ENCODE results near the gene AIF1. TPM values are rescaled to one million over a fixed set of nuclear protein-coding genes. Genes with fewer than 3 reads are reported as not detected.

AIF1 gene
- total RNA-seq: not detected in 2 replicates

DNA sequence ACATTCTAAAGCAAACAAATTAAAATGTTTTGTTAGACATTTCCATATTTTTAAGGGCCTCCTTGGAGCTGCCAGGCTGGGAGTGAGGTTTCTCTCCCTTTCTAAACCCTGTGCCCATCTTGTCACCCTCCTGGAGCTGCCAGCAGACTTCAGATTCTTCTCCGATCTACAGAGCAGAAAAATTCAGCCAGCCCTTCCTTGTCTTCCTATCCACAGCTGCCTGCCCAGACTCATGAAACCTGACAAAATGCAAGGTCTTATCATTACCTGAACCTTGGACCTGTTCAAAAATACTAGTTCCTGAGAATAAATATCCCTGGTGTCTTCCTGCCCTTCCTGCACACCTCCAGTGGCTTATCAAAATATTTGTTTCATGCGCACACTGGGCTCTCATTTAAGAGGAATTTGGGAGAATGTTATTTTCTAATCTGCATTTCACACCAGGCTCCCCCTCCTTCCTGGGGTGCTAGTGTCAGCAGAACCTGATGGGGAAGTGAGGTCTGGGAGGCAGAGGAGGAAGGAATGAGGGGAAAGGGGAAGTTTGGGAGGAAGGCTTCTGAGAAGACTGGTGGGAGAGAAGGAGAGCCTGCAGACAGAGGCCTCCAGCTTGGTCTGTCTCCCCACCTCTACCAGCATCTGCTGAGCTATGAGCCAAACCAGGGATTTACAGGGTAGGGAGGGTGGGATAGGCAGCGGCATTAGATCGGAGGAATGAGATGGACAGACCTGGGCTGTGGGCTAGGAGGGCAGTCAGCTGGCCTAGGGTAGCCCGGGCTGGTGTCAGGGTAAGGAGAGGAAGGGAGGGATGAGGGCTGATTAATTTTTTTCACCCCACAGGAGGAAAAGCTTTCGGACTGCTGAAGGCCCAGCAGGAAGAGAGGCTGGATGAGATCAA is at the start of gene AIF1:
TSS of gene AIF1 (plus strand) at position 551 of the 895 bp plus-strand sequence. CDS start at position 647, 96 bp downstream.

GRCh38 chr6:31572041-31572911 is 42.8 kb upstream of the AIF1 start, which contains the start of gene LTA:
TSS of gene LTA (plus strand) at chr6:31572289. CDS start at chr6:31572743, 454 bp downstream.

DNA sequence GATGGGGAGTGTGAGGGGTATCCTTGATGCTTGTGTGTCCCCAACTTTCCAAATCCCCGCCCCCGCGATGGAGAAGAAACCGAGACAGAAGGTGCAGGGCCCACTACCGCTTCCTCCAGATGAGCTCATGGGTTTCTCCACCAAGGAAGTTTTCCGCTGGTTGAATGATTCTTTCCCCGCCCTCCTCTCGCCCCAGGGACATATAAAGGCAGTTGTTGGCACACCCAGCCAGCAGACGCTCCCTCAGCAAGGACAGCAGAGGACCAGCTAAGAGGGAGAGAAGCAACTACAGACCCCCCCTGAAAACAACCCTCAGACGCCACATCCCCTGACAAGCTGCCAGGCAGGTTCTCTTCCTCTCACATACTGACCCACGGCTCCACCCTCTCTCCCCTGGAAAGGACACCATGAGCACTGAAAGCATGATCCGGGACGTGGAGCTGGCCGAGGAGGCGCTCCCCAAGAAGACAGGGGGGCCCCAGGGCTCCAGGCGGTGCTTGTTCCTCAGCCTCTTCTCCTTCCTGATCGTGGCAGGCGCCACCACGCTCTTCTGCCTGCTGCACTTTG is 39.6 kb upstream of the AIF1 start, which contains the start of gene TNF:
TSS of gene TNF (plus strand) at position 231 of the 567 bp plus-strand sequence. CDS start at position 408, 177 bp downstream.

GRCh38 chr6:31582230-31582643 is 32.8 kb upstream of the AIF1 start, which contains the start of gene LTB:
TSS of gene LTB (minus strand) at chr6:31582424. CDS start at chr6:31582417, 7 bp downstream.

GRCh38 chr6:31586008-31586407 is 29.0 kb upstream of the AIF1 start, which contains the start of gene LST1:
TSS of gene LST1 (plus strand) at chr6:31586277. CDS start at chr6:31587300, 1,023 bp downstream.

GRCh38 chr6:31620586-31621319 is 5.7 kb downstream of the AIF1 start, which contains the start of gene PRRC2A:
TSS of gene PRRC2A (plus strand) at chr6:31620715. CDS start at chr6:31622790, 2,075 bp downstream.

DNA sequence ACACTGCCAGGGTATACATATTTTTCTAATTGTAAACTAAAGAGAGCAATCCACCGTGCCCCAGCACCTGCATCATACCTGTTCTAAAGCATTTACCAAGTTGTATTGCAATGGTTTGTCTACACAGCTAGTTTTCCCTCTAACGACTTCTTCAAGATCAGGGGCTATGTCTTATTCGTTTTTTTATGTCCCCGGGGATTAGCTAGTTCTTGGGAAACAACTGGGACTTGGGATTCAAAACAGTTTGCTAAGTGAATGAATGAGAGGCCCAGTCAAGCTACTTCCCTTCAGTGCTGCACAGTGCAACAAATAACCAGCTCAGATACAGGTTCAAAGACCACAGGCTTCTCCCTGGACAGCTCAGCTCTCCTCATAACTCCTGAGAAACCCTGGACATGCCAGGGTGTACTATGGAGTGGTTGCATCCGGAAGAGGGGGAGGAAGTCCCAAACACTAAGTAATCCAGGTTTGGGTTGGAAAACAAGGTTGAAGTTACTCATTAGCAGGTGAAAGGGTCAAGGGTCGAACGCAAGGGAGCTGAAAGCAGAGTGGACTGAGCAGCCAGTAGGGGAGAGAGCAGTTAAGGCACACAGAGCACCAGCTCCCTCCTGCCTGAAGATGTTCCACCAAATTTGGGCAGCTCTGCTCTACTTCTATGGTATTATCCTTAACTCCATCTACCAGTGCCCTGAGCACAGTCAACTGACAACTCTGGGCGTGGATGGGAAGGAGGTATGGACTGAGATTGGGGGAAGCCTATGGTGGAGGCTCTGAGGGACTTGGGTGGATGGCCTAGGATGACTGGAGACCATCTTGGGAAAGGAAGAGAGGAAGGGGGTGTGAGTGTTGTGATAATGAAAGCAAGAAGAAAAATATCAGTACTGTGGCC is 40.6 kb downstream of the AIF1 start, which contains the start of gene APOM:
TSS of gene APOM (plus strand) at position 546 of the 889 bp plus-strand sequence. CDS start at position 619, 73 bp downstream.

GRCh38 chr6:31660381-31661261 is 45.6 kb downstream of the AIF1 start, which contains the start of gene C6orf47:
TSS of gene C6orf47 (minus strand) at chr6:31660778. CDS start at chr6:31659947, 831 bp downstream.

GRCh38 chr6:31664790-31665500 is 49.9 kb downstream of the AIF1 start, which contains the start of gene GPANK1:
TSS of gene GPANK1 (minus strand) at chr6:31664997. CDS start at chr6:31664478, 519 bp downstream.

GRCh38 chr6:31665501-31666336 is 50.7 kb downstream of the AIF1 start, which contains the start of gene CSNK2B:
TSS of gene CSNK2B (plus strand) at chr6:31666080. CDS start at chr6:31666832, 752 bp downstream.

Other genes with a start within 250 kb of the AIF1 start
- gene MICA, start 211.6 kb upstream of the AIF1 start, total RNA-seq: 46.5 and 68.6 TPM in 2 replicates
- 3.1 and 6.1 TPM in 2 replicates for gene MICB, start 117.1 kb upstream of the AIF1 start, total RNA-seq
- not detected in 2 replicates for gene MCCD1, start 86.3 kb upstream of the AIF1 start, total RNA-seq
- gene DDX39B, start 73.2 kb upstream of the AIF1 start, total RNA-seq: 324 and 339 TPM in 2 replicates
- gene ATP6V1G2, start 68.6 kb upstream of the AIF1 start, total RNA-seq: 8.9 and 10.4 TPM in 2 replicates
- 32.9 and 39.4 TPM in 2 replicates for gene NFKBIL1, start 67.6 kb upstream of the AIF1 start, total RNA-seq
- not detected in 2 replicates for gene LTA, start 42.9 kb upstream of the AIF1 start, total RNA-seq
- not detected in 2 replicates for gene TNF, start 39.7 kb upstream of the AIF1 start, total RNA-seq
- gene LTB, start 32.8 kb upstream of the AIF1 start, total RNA-seq: not detected in 2 replicates
- 0.09 and 0.32 TPM in 2 replicates for gene LST1, start 29.0 kb upstream of the AIF1 start, total RNA-seq
- not detected in 2 replicates for gene NCR3, start 22.2 kb upstream of the AIF1 start, total RNA-seq
- 18.4 and 18.6 TPM in 2 replicates for gene PRRC2A, start 5.5 kb downstream of the AIF1 start, total RNA-seq
- gene BAG6, start 37.4 kb downstream of the AIF1 start, total RNA-seq: 81.1 and 90.6 TPM in 2 replicates
- gene APOM, start 40.7 kb downstream of the AIF1 start, total RNA-seq: 1.6 and 1.8 TPM in 2 replicates
- gene C6orf47, start 45.5 kb downstream of the AIF1 start, total RNA-seq: 16.9 and 19.9 TPM in 2 replicates
- gene GPANK1, start 49.8 kb downstream of the AIF1 start, total RNA-seq: 12.2 and 14.3 TPM in 2 replicates
- 70.2 and 83.9 TPM in 2 replicates for gene CSNK2B, start 50.8 kb downstream of the AIF1 start, total RNA-seq
- 2.2 and 4.0 TPM in 2 replicates for gene LY6G5B, start 54.7 kb downstream of the AIF1 start, total RNA-seq
- gene LY6G5C, start 65.8 kb downstream of the AIF1 start, total RNA-seq: 0.09 and 0.63 TPM in 2 replicates
- gene ABHD16A, start 88.1 kb downstream of the AIF1 start, total RNA-seq: 54.5 and 96.4 TPM in 2 replicates
- not detected in 2 replicates for gene LY6G6F, start 91.6 kb downstream of the AIF1 start, total RNA-seq
- gene LY6G6D, start 100.1 kb downstream of the AIF1 start, total RNA-seq: 0.47 TPM in 1 of 2 replicates, not detected in the other
- not detected in 2 replicates for gene LY6G6C, start 106.5 kb downstream of the AIF1 start, total RNA-seq
- gene MPIG6B, start 108.1 kb downstream of the AIF1 start, total RNA-seq: not detected in 2 replicates
- gene DDAH2, start 114.1 kb downstream of the AIF1 start, total RNA-seq: 152 and 207 TPM in 2 replicates
- gene CLIC1, start 121.3 kb downstream of the AIF1 start, total RNA-seq: 521 and 664 TPM in 2 replicates
- 2.7 and 3.6 TPM in 2 replicates for gene MSH5, start 124.8 kb downstream of the AIF1 start, total RNA-seq
- gene SAPCD1, start 147.4 kb downstream of the AIF1 start, total RNA-seq: 0.26 and 1.3 TPM in 2 replicates
- 0.79 and 0.86 TPM in 2 replicates for gene VWA7, start 162.1 kb downstream of the AIF1 start, total RNA-seq
- 28.1 and 36.1 TPM in 2 replicates for gene VARS1, start 180.5 kb downstream of the AIF1 start, total RNA-seq
- gene LSM2, start 191.7 kb downstream of the AIF1 start, total RNA-seq: 17.8 and 19.1 TPM in 2 replicates
- gene HSPA1L, start 200.0 kb downstream of the AIF1 start, total RNA-seq: 1.7 and 2.3 TPM in 2 replicates
- gene HSPA1A, start 200.3 kb downstream of the AIF1 start, total RNA-seq: 92.2 and 182 TPM in 2 replicates
- 149 and 280 TPM in 2 replicates for gene HSPA1B, start 212.5 kb downstream of the AIF1 start, total RNA-seq
- 73.7 and 87.3 TPM in 2 replicates for gene NEU1, start 247.6 kb downstream of the AIF1 start, total RNA-seq